Activated CD4-positive, alpha-beta T cell treated with anti-CD3 and anti-CD28 coated beads for 24 hours (primary cell): ENCODE measurements around the gene PARP2.
"Not testable (repeated sequence)": the region's sequence is repeated elsewhere in the genome, so short reads cannot be mapped to it uniquely, and the experiment has no call there.

Experiments
- DNase-seq, 2 donors: peaks; one replicate each; pipeline ENCODE4 v3.0.0-alpha.2; 2020; ENCODE audit warnings: low read depth in 2 of 2

The PARP2 gene

GRCh38 chr14:20345366-20345765 lies 1.9 kb downstream of the PARP2 start:
- DNase-seq, result no peak

GRCh38 chr14:20346713-20347112 lies 3.3 kb downstream of the PARP2 start:
- no peak for DNase-seq

DNA sequence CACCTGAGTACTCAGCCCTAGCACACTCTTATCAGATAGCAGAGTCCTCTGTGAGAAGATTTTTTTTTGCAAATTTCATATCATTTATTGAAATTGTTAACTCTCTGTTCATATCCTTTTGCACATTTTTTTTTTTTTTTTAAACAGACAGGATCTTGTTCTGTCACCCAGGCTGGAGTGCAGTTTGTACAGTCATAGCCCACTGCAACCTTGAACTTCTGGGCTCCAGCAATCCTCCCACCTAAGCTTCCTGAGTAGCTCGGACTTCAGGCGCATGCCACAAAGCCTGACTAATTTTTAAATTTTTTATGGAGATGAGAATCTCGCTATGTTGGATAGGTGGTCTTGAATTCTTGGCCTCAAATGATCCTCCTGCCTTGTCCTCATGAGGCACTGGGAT lies 4.3 kb downstream of the PARP2 start:
- DNase-seq, result no peak

- no peak for DNase-seq
These were observed 6.8 kb downstream of the PARP2 start for GRCh38 chr14:20350282-20350681.

DNA sequence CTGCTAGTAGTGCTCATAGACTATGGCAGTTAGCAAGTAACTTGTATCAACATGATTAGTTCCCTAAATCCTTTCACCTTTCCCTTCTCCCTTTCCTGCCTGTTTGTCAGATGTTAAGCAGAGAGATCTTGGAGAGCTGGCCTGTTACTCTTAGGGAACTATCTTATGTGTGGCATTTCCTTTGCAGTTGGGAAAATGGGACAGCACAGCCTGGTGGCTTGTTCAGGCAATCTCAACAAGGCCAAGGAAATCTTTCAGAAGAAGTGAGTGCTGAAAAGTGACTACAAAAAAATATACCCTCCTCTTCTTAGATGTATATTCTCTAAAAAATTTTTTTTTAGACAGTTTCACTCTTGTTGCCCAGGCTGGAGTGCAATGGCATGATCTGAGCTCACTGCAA lies 7.4 kb downstream of the PARP2 start:
- DNase-seq, result no peak

GRCh38 chr14:20356422-20356821 lies 13.0 kb downstream of the PARP2 start:
- DNase-seq, result no peak

DNA sequence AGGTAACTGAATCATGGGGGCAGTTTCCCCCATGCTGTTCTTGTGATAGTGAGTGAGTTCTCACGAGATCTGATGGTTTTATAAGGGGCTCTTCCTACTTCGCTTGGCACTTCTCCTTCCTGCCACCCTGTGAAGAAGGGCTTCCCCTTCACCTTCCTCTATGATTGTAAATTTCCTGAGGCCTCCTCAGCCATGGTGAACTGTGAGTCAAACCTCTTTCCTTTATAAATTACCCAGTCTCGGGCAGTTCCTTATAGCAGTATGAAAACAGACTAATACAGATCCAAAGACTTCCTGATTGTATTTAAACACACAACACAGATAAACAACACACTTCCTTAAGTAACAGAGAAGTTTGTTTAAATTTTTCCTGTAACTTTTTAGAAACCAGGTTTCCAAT lies 15.0 kb downstream of the PARP2 start:
- not testable (repeated sequence) for DNase-seq

DNA sequence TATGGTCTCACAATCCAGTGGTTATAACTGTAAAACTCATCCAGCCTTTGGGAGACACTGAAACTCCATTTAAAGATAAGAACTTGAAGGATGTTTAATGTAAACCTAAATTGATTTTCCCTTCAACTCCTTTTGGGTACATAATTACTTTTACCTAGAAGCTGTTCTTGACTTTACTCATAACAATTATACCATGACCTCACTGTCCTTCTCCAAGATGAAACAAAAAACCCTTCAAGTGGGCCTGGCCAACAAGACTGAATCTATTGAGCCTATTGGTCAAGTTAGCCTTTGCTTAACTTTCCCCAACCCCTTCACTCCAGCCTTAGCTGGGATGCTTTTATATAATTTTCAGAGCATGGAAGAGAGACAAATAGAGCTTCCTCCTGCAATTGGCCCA lies 22.5 kb downstream of the PARP2 start:
- no peak for DNase-seq

GRCh38 chr14:20372796-20373195 lies 29.4 kb downstream of the PARP2 start:
- no peak for DNase-seq

GRCh38 chr14:20375471-20375870 lies 32.0 kb downstream of the PARP2 start:
- DNase-seq, result no peak

DNA sequence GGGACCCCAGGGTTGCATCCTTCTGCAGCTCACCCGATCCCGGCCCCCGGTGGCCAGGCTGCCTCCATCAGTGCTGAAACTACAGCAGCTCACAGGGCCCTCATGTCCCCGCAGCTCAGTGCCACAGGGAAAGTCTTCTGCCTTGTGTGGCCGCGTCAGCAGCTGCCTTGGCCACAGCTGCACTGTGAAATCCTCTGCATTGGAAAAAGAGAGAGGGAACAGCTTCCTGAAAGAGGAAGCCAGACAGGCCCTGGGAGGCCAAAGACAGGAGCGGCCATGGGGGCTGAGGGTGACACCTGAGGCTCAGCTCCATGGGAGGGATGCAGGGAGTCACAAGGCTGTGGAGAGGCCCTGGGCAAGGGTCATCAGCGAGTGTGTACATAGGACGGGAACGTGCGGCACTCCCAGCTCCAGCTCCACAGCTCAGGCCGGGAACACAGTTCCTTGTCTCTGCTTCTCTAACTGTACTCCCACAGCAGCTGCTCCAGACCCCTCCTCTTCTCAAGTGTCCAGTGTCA lies 32.7 kb downstream of the PARP2 start:
- DNase-seq, result no peak

GRCh38 chr14:20377171-20377570 lies 33.7 kb downstream of the PARP2 start:
- no peak for DNase-seq

GRCh38 chr14:20379743-20380142 lies 36.3 kb downstream of the PARP2 start:
- no peak for DNase-seq

GRCh38 chr14:20380681-20381080 lies 37.2 kb downstream of the PARP2 start:
- no peak for DNase-seq

DNA sequence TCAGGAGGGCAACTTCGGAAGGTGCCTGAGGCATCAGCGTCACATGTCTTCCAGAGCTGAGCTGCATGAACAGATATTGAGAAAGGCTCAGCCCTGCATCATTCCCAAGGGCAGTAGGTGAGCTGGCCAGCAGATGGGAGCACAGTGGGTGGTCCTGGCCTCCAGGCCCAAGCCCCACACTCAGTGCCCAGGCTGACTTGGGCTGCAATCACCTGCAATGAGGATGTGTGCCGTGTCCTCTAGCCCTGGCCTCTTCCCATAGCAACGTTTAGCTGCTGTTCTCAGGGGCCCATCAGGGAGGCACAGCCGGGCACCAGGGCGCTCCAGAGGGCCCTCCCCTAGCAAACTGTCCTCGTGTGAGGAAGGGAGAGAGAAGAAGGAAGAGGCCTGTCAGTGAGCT lies 37.9 kb downstream of the PARP2 start:
- no peak for DNase-seq

GRCh38 chr14:20382526-20382925 lies 39.1 kb downstream of the PARP2 start:
- DNase-seq, result no peak

GRCh38 chr14:20383032-20383431 lies 39.6 kb downstream of the PARP2 start:
- DNase-seq, result no peak

DNA sequence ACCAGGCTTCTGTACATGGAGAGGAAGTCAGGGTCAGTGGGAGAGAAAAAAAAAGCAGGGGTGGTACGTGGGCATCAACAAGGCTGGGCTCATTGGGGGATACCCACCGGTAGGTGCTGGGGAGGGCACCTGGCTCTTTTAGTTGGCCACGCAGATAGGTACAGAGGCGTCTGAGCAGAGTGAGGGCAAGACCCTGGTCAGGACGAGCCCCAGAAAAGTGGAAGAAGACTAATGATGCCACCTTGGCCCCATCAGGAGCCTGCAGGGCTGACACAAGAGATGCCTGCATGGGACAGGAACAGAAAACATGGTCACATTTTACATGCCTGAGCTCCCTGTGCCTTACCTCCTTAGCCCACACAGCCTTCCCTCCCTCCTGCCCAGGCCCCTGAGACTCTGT lies 40.2 kb downstream of the PARP2 start:
- no peak for DNase-seq

DNA sequence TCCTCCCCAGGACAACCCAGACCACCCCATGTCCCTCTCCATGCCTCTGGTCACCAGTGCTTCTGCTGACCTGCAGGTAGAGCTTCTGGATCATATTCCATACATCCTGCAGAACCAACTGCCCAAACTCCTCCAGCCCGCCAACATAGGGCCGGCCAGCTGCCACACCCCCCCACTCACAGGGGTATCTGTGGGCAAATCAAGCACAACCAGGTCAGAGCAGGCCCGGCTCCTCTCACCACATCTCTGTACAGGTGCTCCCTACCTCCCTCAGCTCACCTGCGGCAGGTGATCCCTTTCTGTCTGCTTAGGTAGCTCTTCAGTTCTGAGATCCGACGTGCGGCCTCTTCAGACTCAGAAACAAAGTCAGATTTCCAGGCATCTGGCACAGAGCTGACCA lies 40.9 kb downstream of the PARP2 start:
- no peak for DNase-seq

DNA sequence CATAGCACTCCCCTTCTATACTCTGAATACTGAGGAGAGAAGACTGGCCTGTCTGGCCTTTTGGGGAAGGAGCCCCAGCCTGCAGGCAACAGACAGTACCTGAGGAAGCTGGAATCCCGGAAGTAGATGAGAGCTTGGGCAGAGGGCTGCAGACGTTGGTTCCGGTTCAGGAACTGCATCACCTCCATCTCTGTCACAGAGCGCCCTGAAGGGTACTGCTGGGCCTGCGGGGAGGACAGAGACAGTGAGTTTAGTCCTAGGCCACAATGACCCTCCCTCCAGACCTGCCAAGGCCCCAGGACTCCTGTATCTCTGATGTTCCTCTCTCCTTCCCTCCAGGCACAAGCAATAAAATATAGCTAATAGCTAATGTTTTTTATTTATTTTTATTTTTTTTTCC lies 41.5 kb downstream of the PARP2 start:
- DNase-seq, result no peak

DNA sequence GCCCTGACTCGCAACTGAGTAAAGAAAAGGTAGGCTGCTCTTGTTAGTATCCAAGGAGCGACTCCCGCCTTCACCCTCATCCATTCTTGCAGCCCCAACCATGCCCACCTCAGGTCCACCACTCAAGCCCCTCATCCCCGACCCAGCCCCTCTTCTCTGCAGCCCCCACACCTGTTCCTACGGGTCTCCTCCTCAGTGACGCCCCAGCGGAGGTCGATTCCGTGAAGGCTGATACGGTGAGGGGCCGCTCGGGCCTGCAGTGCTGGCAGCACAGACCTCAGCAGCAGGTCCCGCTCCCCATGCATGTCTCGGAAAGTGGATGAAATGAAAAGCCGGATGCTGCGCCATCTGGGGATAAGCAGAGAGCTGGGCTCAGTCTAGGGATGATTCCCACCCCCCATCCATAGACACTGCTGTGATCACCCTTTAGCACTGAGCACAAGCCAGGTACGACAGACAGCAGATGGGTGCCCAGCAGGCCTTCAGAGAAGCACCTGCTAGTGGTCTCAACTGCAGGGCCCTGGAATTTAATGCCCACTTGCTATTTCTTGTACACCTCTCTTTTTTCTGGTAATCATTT lies 42.9 kb downstream of the PARP2 start:
- DNase-seq, result no peak

DNA sequence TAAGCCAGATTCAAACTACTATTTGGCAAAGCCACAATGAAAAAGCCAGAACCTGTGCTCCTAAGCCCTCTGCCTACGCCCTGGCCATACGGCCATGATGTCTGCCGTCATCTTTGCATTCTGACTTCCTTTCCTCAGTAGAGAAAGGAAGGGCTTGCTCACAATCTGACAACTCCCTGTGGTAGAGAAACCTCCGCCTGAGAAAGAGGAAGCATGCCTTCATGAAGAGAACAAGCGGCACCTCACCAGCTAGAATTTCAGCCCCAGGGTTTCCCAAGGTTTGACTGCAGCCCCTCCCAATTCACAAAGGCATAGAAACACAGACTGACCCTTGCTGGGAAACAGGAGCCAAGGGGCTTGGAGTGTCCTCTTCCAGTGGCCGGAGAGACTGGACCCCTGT lies 44.1 kb downstream of the PARP2 start:
- DNase-seq, result no peak

GRCh38 chr14:20388159-20388558 lies 44.7 kb downstream of the PARP2 start:
- no peak for DNase-seq

DNA sequence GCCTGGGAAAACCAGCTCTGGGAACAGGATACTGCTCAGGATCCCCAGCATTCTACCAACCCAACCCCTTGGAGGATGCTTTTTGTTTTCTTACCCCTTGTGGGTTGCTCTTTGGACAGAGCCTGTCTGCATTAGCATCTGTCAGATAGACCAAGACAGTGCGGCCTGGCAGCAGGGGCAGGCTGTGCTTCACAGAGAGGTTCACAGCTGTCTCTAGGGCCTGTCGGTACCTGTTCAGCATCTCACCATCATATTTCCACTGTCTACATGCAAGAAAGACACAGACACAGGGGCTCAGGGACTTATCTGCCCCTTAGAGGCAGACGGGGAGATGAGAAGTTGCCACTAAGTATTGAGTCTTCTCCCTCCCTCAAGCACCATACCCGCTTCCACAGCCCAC lies 48.1 kb downstream of the PARP2 start:
- DNase-seq, result no peak
